Left lung (tissue), 10 donors: ENCODE results near the gene SLC25A48. TPM values are rescaled to one million over a fixed set of nuclear protein-coding genes. Genes with fewer than 3 reads are reported as not detected.

Experiments
- ATAC-seq: fragments of 200-7000 bp; cut with Tn5 transposase; one replicate; pipeline ENCODE4 v1.9.1; 2020; ENCODE audit warnings: moderate library complexity
- DNase-seq, 4 donors: peaks; one replicate each; pipeline ENCODE4 v3.0.0-alpha.2; 2013 to 2020
- H3K27ac ChIP-seq, 2 donors: fragments of 200-600 bp; sonication (generic) in 1 of 2; one replicate each; pipeline versions ENCODE4 v1.5.0 to v1.8.0; 2020 to 2021
- H3K27me3 ChIP-seq, 2 donors: fragments of 200-600 bp; sonication (generic) in 1 of 2; one replicate each; pipeline versions ENCODE4 v1.5.0 to v1.8.0; 2020 to 2021
- H3K36me3 ChIP-seq, 2 donors: fragments of 200-600 bp; sonication (generic) in 1 of 2; one replicate each; pipeline versions ENCODE4 v1.5.0 to v1.8.0; 2020 to 2021
- H3K4me1 ChIP-seq, 2 donors: fragments of 200-600 bp; one replicate each; pipeline ENCODE4 v1.8.0; 2021
- H3K4me3 ChIP-seq, 2 donors: fragments of 200-600 bp; sonication (generic) in 1 of 2; one replicate each; pipeline versions ENCODE4 v1.5.0 to v1.8.0; 2020 to 2021; ENCODE audit warnings: mild to moderate bottlenecking in 1 of 2
- H3K9me3 ChIP-seq, 2 donors: fragments of 200-600 bp; sonication (generic) in 1 of 2; one replicate each; pipeline versions ENCODE4 v1.5.0 to v1.8.0; 2020 to 2021
- intact Hi-C, 2 donors: fragments of 100-400 bp; cut with DNase I; formaldehyde crosslinking; loops; one replicate each; pipeline versions ENCODE4 v1.11.2 to v1.14.2; 2022
- polyA plus RNA-seq, 6 donors: library from polyadenylated mRNA; unstranded; fragments of 120-200 nt; gene quantifications; one replicate each; pipeline ENCODE4 v1.2.1, GENCODE V29; 2013; ENCODE audit not compliant: insufficient read length in 6 of 6
- total RNA-seq, 2 donors: library from RNA; stranded (reverse); fragmentation: NEBNext Ultra II Directional; extraction: Animal tissue kit (Norgen Biotek cat#: 25700); gene quantifications; one replicate each; pipeline ENCODE4 v1.2.1, GENCODE V29; 2021
- TF ChIP-seq, protein P1 (sequence below), 2 donors: fragments of 200-600 bp; sonication (generic) in 1 of 2; IDR thresholded peaks; one replicate each; pipeline versions ENCODE4 v1.5.0 to v1.8.0; 2021; ENCODE audit warnings: antibody characterized with exemption in 2 of 2
- donor health status: DM: no; HTN: yes; CAD: no.
- donor health status: DM: no; HTN: no; CAD: no.

Gene SLC25A48
- total and polyA plus RNA-seq, 8 donors: 0.64 to 1.7 (median 1.0) TPM; not detected in 1

GRCh38 chr5:135869935-135870334 is 35.5 kb downstream of the SLC25A48 start:
- Histone ChIP-seq H3K27me3 (no peaks in the 10 kb centered on the region), H3K4me3 (no peak overlapping the region), H3K9me3 (no peaks in the 10 kb centered on the region), H3K4me1 (no peaks in the 10 kb centered on the region), H3K27ac (no peak overlapping the region), H3K36me3 (no peaks in the 10 kb centered on the region)
- TF ChIP-seq, protein P1, sequence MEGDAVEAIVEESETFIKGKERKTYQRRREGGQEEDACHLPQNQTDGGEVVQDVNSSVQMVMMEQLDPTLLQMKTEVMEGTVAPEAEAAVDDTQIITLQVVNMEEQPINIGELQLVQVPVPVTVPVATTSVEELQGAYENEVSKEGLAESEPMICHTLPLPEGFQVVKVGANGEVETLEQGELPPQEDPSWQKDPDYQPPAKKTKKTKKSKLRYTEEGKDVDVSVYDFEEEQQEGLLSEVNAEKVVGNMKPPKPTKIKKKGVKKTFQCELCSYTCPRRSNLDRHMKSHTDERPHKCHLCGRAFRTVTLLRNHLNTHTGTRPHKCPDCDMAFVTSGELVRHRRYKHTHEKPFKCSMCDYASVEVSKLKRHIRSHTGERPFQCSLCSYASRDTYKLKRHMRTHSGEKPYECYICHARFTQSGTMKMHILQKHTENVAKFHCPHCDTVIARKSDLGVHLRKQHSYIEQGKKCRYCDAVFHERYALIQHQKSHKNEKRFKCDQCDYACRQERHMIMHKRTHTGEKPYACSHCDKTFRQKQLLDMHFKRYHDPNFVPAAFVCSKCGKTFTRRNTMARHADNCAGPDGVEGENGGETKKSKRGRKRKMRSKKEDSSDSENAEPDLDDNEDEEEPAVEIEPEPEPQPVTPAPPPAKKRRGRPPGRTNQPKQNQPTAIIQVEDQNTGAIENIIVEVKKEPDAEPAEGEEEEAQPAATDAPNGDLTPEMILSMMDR (IDR thresholded peaks at IDR 0.05): no peak
- intact Hi-C loops: no loop called here
- ATAC-seq: no peak
- DNase-seq: no peak

GRCh38 chr5:135871268-135871915 is 36.9 kb downstream of the SLC25A48 start:
- TF ChIP-seq, protein P1 (IDR thresholded peaks at IDR 0.05): no peak
- DNase-seq (no peak), ATAC-seq (no peak)
- no peaks in the 10 kb centered on the region for H3K9me3 ChIP-seq
- no peaks in the 10 kb centered on the region for H3K4me1 ChIP-seq
- no peak overlapping the region for H3K4me3 ChIP-seq
- H3K27me3 ChIP-seq: no peaks in the 10 kb centered on the region
- intact Hi-C loops: no loop called here
- H3K27ac ChIP-seq: no peak overlapping the region
- H3K36me3 ChIP-seq: no peaks in the 10 kb centered on the region

- Histone ChIP-seq H3K4me3 (no peak overlapping the region), H3K27me3 (peaks cover 0 to 6% of the 10 kb centered on the region in 2 donors), H3K9me3 (no peaks in the 10 kb centered on the region), H3K4me1 (no peaks in the 10 kb centered on the region), H3K27ac (no peak overlapping the region), H3K36me3 (no peaks in the 10 kb centered on the region)
- ATAC-seq (no peak), DNase-seq (no peak)
- TF ChIP-seq, protein P1 (IDR thresholded peaks at IDR 0.05): no peak
- intact Hi-C loops: no loop called here
Measured at GRCh38 chr5:135873831-135874230, 39.4 kb downstream of the SLC25A48 start.

- H3K27me3 ChIP-seq: peaks cover 0 to 6% of the 10 kb centered on the region in 2 donors
- no peaks in the 10 kb centered on the region for H3K36me3 ChIP-seq
- no peak for ATAC-seq
- TF ChIP-seq, protein P1 (IDR thresholded peaks at IDR 0.05): no peak
- intact Hi-C loops: no loop called here
- H3K9me3 ChIP-seq: no peaks in the 10 kb centered on the region
- no peaks in the 10 kb centered on the region for H3K4me1 ChIP-seq
- H3K4me3 ChIP-seq: no peak overlapping the region
- no peak overlapping the region for H3K27ac ChIP-seq
- DNase-seq: no peak
Measured at GRCh38 chr5:135874461-135874860, 40.0 kb downstream of the SLC25A48 start.

- ATAC-seq (no peak), DNase-seq (no peak)
- peaks cover 0 to 14% of the 10 kb centered on the region in 2 donors for H3K27me3 ChIP-seq
- H3K9me3 ChIP-seq: no peaks in the 10 kb centered on the region
- no peak overlapping the region for H3K27ac ChIP-seq
- H3K4me3 ChIP-seq: no peak overlapping the region
- H3K4me1 ChIP-seq: no peaks in the 10 kb centered on the region
- intact Hi-C loops: no loop called here
- no peaks in the 10 kb centered on the region for H3K36me3 ChIP-seq
- TF ChIP-seq, protein P1 (IDR thresholded peaks at IDR 0.05): no peak
Measured at GRCh38 chr5:135875567-135875966, 41.1 kb downstream of the SLC25A48 start.
